ENCODE measurements around the gene ZNF853. TPM values are rescaled to one million over a fixed set of nuclear protein-coding genes. Genes with fewer than 3 reads are reported as not detected.

Gene ZNF853
- total RNA-seq, 4 donors from 2014 or later: 1.6 to 4.6 (median 3.7) TPM

GRCh38 chr7:6636741-6637543, 21.5 kb downstream of the ZNF853 start, which contains the start of gene ZNF316:
ZNF316 (plus strand) TSS chr7:6637318; CDS start chr7:6642410, 5,092 bp downstream.
- Histone ChIP-seq H3K4me3 (peak within 1 kb of the TSS; percentile 87), H3K27ac (peak within 1 kb of the TSS; percentile 85), H3K27me3 (no peaks in the 10 kb centered on the region), H3K36me3 (peaks cover 20% of the 10 kb centered on the region), H3K9me3 (no peaks in the 10 kb centered on the region), H3K4me1 (peaks cover 24% of the 10 kb centered on the region)
- TF ChIP-seq POLR2AphosphoS5 (IDR thresholded peaks at IDR 0.05): no peak
- TF ChIP-seq POLR2A (IDR thresholded peaks at IDR 0.05): peak in 1 of 2 donors; percentile 16
- DNase-seq (ENCODE audit: low spot score in 2 of 2): no peak
- 4% methylated on average over 13 of the region's 104 CpGs for WGBS

GRCh38 chr7:6637544-6638229, 22.3 kb downstream of the ZNF853 start:
- Histone ChIP-seq H3K4me1 (peaks cover 24% of the 10 kb centered on the region), H3K4me3 (peak overlapping the region; percentile 87), H3K9me3 (no peaks in the 10 kb centered on the region), H3K27ac (peak overlapping the region; percentile 33), H3K27me3 (no peaks in the 10 kb centered on the region), H3K36me3 (peaks cover 28% of the 10 kb centered on the region)
- 2% methylated on average over 9 of the region's 60 CpGs for WGBS
- DNase-seq (ENCODE audit: low spot score in 2 of 2): no peak
- TF ChIP-seq, protein P1, sequence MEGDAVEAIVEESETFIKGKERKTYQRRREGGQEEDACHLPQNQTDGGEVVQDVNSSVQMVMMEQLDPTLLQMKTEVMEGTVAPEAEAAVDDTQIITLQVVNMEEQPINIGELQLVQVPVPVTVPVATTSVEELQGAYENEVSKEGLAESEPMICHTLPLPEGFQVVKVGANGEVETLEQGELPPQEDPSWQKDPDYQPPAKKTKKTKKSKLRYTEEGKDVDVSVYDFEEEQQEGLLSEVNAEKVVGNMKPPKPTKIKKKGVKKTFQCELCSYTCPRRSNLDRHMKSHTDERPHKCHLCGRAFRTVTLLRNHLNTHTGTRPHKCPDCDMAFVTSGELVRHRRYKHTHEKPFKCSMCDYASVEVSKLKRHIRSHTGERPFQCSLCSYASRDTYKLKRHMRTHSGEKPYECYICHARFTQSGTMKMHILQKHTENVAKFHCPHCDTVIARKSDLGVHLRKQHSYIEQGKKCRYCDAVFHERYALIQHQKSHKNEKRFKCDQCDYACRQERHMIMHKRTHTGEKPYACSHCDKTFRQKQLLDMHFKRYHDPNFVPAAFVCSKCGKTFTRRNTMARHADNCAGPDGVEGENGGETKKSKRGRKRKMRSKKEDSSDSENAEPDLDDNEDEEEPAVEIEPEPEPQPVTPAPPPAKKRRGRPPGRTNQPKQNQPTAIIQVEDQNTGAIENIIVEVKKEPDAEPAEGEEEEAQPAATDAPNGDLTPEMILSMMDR (IDR thresholded peaks at IDR 0.05): peak in 1 of 2 donors; percentile 23
- no peak for TF ChIP-seq EP300 (IDR thresholded peaks at IDR 0.05)

DNA sequence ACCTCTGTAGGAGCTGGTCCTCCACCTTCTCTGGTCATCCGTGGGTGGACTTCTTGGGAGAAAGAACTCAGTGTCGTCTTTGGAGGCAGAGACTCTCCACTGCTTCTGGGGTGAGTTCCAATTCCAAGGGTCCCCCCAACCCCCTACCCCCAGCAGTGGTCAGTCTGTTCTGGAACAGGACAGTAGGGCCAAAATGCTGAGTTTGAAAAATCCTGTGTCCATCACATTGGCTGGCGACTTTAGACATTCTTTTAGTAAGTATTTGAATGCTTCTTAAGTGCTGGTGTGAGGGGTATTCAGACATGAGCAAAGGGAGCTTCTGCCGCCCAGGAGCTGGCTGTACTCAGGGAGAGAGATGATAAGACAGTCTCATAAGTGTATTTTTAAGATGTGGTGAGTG, 23.6 kb downstream of the ZNF853 start:
- TF ChIP-seq EP300 (IDR thresholded peaks at IDR 0.05) (no peak), POLR2AphosphoS5 (IDR thresholded peaks at IDR 0.05) (no peak), POLR2A (IDR thresholded peaks at IDR 0.05) (no peak)
- TF ChIP-seq, protein P1 (IDR thresholded peaks at IDR 0.05): no peak
- no peaks in the 10 kb centered on the region for H3K9me3 ChIP-seq
- H3K27ac ChIP-seq: no peak overlapping the region
- DNase-seq (ENCODE audit: low spot score in 2 of 2): no peak
- peaks cover 24% of the 10 kb centered on the region for H3K4me1 ChIP-seq
- H3K4me3 ChIP-seq: no peak overlapping the region
- WGBS: 96% methylated on average over 3 of the region's 4 CpGs
- H3K36me3 ChIP-seq: peaks cover 41% of the 10 kb centered on the region
- no peaks in the 10 kb centered on the region for H3K27me3 ChIP-seq

GRCh38 chr7:6639627-6640026, 24.2 kb downstream of the ZNF853 start:
- Histone ChIP-seq H3K27ac (no peak overlapping the region), H3K4me1 (peaks cover 24% of the 10 kb centered on the region), H3K27me3 (no peaks in the 10 kb centered on the region), H3K4me3 (no peak overlapping the region), H3K36me3 (peaks cover 47% of the 10 kb centered on the region), H3K9me3 (no peaks in the 10 kb centered on the region)
- WGBS: 97% methylated on average over 6 of the region's 11 CpGs
- DNase-seq (ENCODE audit: low spot score in 2 of 2): no peak
- no peak for TF ChIP-seq EP300 (IDR thresholded peaks at IDR 0.05)
- no peak for TF ChIP-seq POLR2A (IDR thresholded peaks at IDR 0.05)
- no peak for TF ChIP-seq POLR2AphosphoS5 (IDR thresholded peaks at IDR 0.05)
- TF ChIP-seq, protein P1 (IDR thresholded peaks at IDR 0.05): no peak

- Histone ChIP-seq H3K4me3 (no peak overlapping the region), H3K27ac (no peak overlapping the region), H3K36me3 (peaks cover 54% of the 10 kb centered on the region), H3K27me3 (no peaks in the 10 kb centered on the region), H3K4me1 (peaks cover 24% of the 10 kb centered on the region), H3K9me3 (no peaks in the 10 kb centered on the region)
- TF ChIP-seq, protein P1 (IDR thresholded peaks at IDR 0.05): no peak
- no peak for TF ChIP-seq POLR2A (IDR thresholded peaks at IDR 0.05)
- no peak for TF ChIP-seq EP300 (IDR thresholded peaks at IDR 0.05)
- TF ChIP-seq POLR2AphosphoS5 (IDR thresholded peaks at IDR 0.05): no peak
- peak in 1 of 2 donors; percentile 82 for DNase-seq (ENCODE audit: low spot score in 2 of 2)
- 60% methylated on average over 8 of the region's 11 CpGs for WGBS
These were observed 24.9 kb downstream of the ZNF853 start for GRCh38 chr7:6640246-6640721.

All from suprapubic skin (tissue), 4 donors.